Measurements from ENCODE around the gene CASKIN1. TPM values are rescaled to one million over a fixed set of nuclear protein-coding genes. Genes with fewer than 3 reads are reported as not detected.

CASKIN1 gene
- polyA plus RNA-seq, 1 donor from 2014 or later: not detected

GRCh38 chr16:2172688-2173335, 23.6 kb downstream of the CASKIN1 start:
- Mint-ChIP-seq H3K27ac (peak overlapping the region in 1 of 3 donors; percentile 53), H3K36me3 (peaks cover 6% of the 10 kb centered on the region), H3K27me3 (no peaks in the 10 kb centered on the region), H3K4me1 (no peaks in the 10 kb centered on the region), H3K9me3 (no peaks in the 10 kb centered on the region), H3K4me3 (no peak overlapping the region)

- no peaks in the 10 kb centered on the region for H3K9me3 Mint-ChIP-seq
- H3K27me3 Mint-ChIP-seq: no peaks in the 10 kb centered on the region
- no peaks in the 10 kb centered on the region for H3K4me1 Mint-ChIP-seq
- H3K36me3 Mint-ChIP-seq: peaks cover 6% of the 10 kb centered on the region
- no peak overlapping the region for H3K4me3 Mint-ChIP-seq
- H3K27ac Mint-ChIP-seq: no peak overlapping the region
Measured at GRCh38 chr16:2171601-2172178, 24.7 kb downstream of the CASKIN1 start.

- Mint-ChIP-seq H3K4me3 (no peak overlapping the region), H3K27ac (no peak overlapping the region), H3K27me3 (no peaks in the 10 kb centered on the region), H3K4me1 (no peaks in the 10 kb centered on the region), H3K9me3 (no peaks in the 10 kb centered on the region), H3K36me3 (peaks cover 5% of the 10 kb centered on the region)
Measured at GRCh38 chr16:2170587-2171435, 25.6 kb downstream of the CASKIN1 start.

- Mint-ChIP-seq H3K27ac (no peak overlapping the region), H3K9me3 (no peaks in the 10 kb centered on the region), H3K36me3 (peaks cover 5% of the 10 kb centered on the region), H3K4me3 (no peak overlapping the region), H3K27me3 (no peaks in the 10 kb centered on the region), H3K4me1 (no peaks in the 10 kb centered on the region)
Measured at GRCh38 chr16:2170080-2170479, 26.3 kb downstream of the CASKIN1 start.

- Mint-ChIP-seq H3K4me3 (no peak overlapping the region), H3K36me3 (no peaks in the 10 kb centered on the region), H3K4me1 (no peaks in the 10 kb centered on the region), H3K27me3 (no peaks in the 10 kb centered on the region), H3K9me3 (no peaks in the 10 kb centered on the region), H3K27ac (no peak overlapping the region)
Measured at GRCh38 chr16:2167068-2167638, 29.3 kb downstream of the CASKIN1 start.

- Mint-ChIP-seq H3K9me3 (no peaks in the 10 kb centered on the region), H3K27me3 (no peaks in the 10 kb centered on the region), H3K36me3 (no peaks in the 10 kb centered on the region), H3K4me3 (no peak overlapping the region), H3K4me1 (no peaks in the 10 kb centered on the region), H3K27ac (peak overlapping the region in 1 of 3 donors; percentile 31)
Measured at GRCh38 chr16:2166263-2167067, 29.9 kb downstream of the CASKIN1 start.

- Mint-ChIP-seq H3K27ac (no peak overlapping the region), H3K27me3 (no peaks in the 10 kb centered on the region), H3K4me1 (peaks cover 0 to 2% (median 2%) of the 10 kb centered on the region in 3 donors), H3K36me3 (no peaks in the 10 kb centered on the region), H3K4me3 (no peak overlapping the region), H3K9me3 (no peaks in the 10 kb centered on the region)
Measured at GRCh38 chr16:2165861-2166260, 30.5 kb downstream of the CASKIN1 start.

GRCh38 chr16:2163211-2163881, 33.1 kb downstream of the CASKIN1 start:
- peaks cover 0 to 8% (median 6%) of the 10 kb centered on the region in 3 donors for H3K4me1 Mint-ChIP-seq
- H3K27me3 Mint-ChIP-seq: no peaks in the 10 kb centered on the region
- peak overlapping the region in 1 of 3 donors; percentile 64 for H3K27ac Mint-ChIP-seq

GRCh38 chr16:2162676-2163118, 33.7 kb downstream of the CASKIN1 start:
- no peak overlapping the region for H3K27ac Mint-ChIP-seq
- H3K36me3 Mint-ChIP-seq: no peaks in the 10 kb centered on the region
- H3K4me3 Mint-ChIP-seq: no peak overlapping the region
- H3K9me3 Mint-ChIP-seq: no peaks in the 10 kb centered on the region
- H3K4me1 Mint-ChIP-seq: peaks cover 0 to 8% (median 8%) of the 10 kb centered on the region in 3 donors
- no peaks in the 10 kb centered on the region for H3K27me3 Mint-ChIP-seq

More at GRCh38 chr16:2163211-2163881, 33.1 kb downstream of the CASKIN1 start:
- no peaks in the 10 kb centered on the region for H3K36me3 Mint-ChIP-seq
- no peaks in the 10 kb centered on the region for H3K9me3 Mint-ChIP-seq
- H3K4me3 Mint-ChIP-seq: no peak overlapping the region

- Mint-ChIP-seq H3K27me3 (no peaks in the 10 kb centered on the region), H3K36me3 (no peaks in the 10 kb centered on the region), H3K27ac (no peak overlapping the region), H3K9me3 (no peaks in the 10 kb centered on the region), H3K4me3 (peak overlapping the region in 2 of 4 donors; percentile 32 to 63), H3K4me1 (peaks cover 0 to 15% (median 14%) of the 10 kb centered on the region in 3 donors)
Measured at GRCh38 chr16:2161911-2162310, 34.5 kb downstream of the CASKIN1 start.

- Mint-ChIP-seq H3K36me3 (no peaks in the 10 kb centered on the region), H3K4me1 (peaks cover 0 to 22% (median 21%) of the 10 kb centered on the region in 3 donors), H3K4me3 (peak overlapping the region in 2 of 4 donors; percentile 17 to 84), H3K9me3 (no peaks in the 10 kb centered on the region), H3K27ac (peak overlapping the region in 1 of 3 donors; percentile 19), H3K27me3 (no peaks in the 10 kb centered on the region)
Measured at GRCh38 chr16:2160915-2161551, 35.4 kb downstream of the CASKIN1 start.

GRCh38 chr16:2159175-2159838, 37.1 kb downstream of the CASKIN1 start:
- H3K9me3 Mint-ChIP-seq: no peaks in the 10 kb centered on the region
- peak overlapping the region in 1 of 3 donors; percentile 32 for H3K27ac Mint-ChIP-seq
- no peaks in the 10 kb centered on the region for H3K27me3 Mint-ChIP-seq
- H3K4me3 Mint-ChIP-seq: peak overlapping the region; percentile 22 to 38 (median 30)
- H3K36me3 Mint-ChIP-seq: no peaks in the 10 kb centered on the region
- peaks cover 4 to 28% (median 21%) of the 10 kb centered on the region in 3 donors for H3K4me1 Mint-ChIP-seq

GRCh38 chr16:2158262-2158638, 38.2 kb downstream of the CASKIN1 start:
- H3K4me1 Mint-ChIP-seq: peaks cover 8 to 34% (median 26%) of the 10 kb centered on the region in 3 donors
- no peaks in the 10 kb centered on the region for H3K27me3 Mint-ChIP-seq
- H3K36me3 Mint-ChIP-seq: no peaks in the 10 kb centered on the region
- H3K4me3 Mint-ChIP-seq: peak overlapping the region in 2 of 4 donors; percentile 17 to 23
- no peaks in the 10 kb centered on the region for H3K9me3 Mint-ChIP-seq
- peak overlapping the region in 1 of 3 donors; percentile 23 for H3K27ac Mint-ChIP-seq
